ENCODE data around the gene CCDC187. TPM values are rescaled to one million over a fixed set of nuclear protein-coding genes. Genes with fewer than 3 reads are reported as not detected.
"Not testable (repeated sequence)": the region's sequence is repeated elsewhere in the genome, so short reads cannot be mapped to it uniquely, and the experiment has no call there.

The CCDC187 gene
- polyA plus RNA-seq, 3 donors: 2.7 to 4.6 (median 3.6) TPM

DNA sequence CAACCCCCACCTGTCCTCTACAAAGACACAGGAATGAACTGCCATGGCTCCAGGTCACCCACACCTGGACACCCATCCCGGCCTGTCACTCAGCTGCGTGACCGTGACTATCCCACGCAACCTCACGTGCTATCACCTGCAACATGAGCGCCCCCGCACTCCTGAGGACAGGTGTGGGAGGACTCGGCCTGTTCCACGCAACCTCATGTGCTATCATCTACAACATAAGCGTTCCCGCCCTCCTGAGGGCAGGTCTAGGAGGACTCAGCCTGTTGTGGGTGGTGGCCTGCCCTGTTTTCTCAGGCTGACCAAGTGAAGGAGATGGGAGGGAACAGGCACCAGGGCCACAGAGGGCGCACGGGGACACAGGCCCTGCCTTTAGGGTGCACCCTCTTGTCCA is 62.4 kb downstream of the CCDC187 start:
- no peak for DNase-seq

DNA sequence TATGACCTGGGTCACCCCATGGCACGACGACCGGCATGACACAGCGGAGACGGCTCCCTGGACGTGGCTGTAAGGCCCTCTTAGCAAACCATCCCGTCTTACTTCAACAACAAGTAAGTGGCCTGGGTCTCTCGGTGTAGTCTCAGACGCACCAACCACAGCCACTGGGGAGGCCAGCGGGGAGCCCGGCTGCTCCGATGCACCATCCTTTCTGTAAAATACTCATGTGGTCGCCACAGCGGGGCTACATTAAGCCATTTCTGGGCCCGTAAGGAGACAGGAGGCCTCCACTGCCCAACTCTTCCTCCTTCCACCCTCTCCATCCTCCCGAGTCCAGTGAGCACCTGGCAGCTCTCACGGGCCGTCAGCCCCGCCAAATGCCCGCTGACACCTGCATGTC is 63.0 kb downstream of the CCDC187 start:
- no peak for DNase-seq

DNA sequence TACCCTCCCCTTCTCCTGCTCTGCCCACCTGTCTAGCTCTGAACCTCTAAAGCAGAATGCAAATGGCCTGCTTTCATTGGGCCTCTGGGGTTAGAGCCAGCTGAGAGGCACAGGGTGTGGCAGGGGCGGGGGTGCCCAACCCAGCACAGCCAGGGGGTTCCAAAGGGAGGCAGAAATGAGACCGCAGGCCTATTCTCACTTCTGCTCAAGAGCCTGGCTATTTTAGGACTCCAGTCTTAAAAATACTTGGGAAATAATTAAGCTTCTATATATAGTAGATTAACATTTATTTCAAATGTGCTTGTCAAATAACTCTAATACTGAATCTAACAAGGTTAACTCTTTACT is 63.9 kb downstream of the CCDC187 start:
- DNase-seq: no peak

DNA sequence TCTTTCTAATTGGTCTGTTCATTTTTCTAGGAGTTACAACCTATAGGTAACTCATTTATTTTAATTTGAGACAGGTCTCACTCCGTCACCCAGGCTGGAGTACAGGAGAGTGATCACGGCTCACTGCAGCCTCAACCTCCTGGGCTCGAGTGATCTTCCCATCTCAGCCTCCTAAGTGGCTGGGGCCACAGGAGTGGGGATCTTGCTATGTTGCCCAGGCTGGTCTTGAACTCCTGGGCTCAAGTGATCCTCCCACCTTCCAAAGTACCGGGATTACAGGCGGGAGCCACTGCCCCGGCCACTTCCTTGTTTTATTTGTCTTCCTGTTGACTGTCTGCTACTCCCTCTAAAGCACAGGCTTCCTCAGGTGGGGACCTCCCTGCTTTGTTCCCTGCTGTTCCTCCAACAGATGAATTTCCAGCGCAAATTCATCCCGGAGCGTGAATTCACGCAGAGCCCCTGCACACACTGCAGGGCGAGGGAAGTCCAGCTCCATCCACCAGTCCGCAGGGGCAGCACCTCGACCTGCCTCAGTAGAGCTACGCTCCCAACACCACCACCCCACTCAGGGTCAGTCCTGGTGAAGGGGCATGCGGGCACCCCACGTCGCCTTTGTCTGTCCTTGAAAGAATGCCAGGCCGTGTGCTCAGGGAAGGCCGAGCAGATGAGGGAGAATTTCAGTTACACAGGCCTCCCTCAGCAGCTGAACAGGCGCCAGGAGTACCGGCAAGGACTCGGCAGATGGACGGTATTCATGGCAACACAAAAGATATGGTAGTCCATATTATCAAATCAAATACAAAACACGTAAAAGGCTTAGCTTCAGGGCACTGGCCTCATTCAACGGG is 64.5 kb downstream of the CCDC187 start:
- DNase-seq: no peak

DNA sequence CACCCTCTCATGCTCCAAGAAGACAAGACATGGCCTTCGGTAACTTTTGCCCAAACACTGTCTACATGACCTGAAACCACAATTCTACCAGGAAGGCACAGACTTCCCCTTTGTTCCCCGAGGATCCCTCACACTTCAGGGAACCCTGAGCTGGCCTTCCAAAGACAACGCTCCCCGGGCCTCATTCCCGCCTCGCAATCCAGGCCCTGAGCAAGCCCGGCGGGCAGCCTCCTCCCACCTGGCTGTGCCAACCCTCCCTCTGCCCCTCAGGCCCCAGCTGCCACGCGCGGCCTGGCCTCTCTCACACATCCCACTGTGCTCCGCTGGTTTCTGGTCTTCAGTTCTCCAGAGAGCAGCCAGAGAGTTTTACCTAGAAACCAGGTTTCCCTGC is 65.6 kb downstream of the CCDC187 start:
- no peak for DNase-seq

DNA sequence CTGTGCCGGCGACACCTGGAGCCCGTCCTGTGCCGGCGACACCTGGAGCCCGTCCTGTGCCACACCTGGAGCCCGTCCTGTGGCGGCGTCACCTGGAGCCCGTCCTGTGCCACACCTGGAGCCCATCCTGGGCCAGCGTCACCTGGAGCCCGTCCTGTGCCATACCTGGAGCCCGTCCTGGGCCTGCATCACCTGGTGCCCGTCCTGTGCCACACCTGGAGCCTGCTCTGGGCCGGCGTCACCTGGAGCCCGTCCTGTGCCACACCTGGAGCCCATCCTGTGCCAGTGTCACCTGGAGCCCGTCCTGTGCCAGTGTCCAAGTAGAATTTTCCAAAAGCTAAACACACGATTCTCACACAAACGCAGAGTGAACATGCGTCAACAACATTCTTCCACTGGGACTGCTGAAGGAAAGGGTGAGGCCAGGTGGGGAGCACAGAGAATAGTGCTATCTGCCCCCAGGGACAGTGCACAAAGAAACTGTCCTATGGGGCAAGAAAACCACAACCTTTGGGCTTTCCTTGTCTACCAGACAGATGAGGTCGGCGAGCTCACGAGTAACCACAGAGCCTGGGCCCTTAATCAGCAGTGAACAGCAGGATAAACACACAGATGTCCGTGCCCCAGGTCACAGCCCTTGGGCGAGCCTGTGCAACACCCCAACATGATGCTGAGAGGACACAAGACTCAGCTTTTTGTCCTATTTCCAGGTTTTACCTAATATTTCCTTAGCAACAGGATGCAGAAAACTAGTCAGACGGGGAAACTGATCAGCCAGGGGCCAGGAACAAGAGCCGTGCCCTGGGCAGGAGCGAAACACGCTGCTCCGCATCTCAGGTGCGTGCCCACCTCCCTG is 66.2 kb downstream of the CCDC187 start:
- no peak for DNase-seq

DNA sequence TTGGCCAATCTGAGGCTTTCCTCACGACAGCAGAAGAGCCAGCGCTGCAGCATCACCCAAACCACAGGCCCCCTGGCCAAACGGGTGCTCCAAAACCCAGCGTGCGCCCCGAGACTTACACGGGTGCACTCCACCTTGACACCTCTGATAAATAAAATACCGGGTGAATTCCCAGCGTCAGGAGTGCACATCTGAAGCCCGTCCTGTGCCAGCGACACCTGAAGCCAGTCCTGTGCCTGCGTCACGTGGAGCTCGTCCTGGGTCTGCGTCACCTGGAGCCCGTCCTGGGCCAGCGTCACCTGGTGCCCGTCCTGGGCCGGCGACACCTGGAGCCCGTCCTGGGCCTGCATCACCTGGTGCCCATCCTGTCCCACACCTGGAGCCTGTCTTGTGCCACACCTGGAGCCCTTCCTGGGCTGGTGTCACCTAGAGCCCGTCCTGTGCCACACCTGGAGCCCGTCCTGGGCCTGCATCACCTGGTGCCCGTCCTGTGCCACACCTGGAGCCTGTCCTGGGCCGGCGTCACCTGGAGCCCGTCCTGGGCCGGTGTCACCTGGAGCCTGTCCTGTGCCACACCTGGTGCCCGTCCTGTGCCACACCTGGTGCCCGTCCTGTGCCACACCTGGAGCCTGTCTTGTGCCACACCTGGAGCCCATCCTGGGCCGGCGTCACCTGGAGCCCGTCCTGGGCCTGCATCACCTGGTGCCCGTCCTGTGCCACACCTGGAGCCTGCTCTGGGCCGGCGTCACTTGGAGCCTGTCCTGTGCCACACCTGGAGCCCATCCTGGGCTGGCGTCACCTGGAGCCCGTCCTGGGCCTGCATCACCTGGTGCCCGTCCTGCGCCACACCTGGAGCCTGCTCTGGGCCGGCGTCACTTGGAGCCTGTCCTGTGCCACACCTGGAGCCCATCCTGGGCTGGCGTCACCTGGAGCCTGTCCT is 67.2 kb downstream of the CCDC187 start:
- not testable (repeated sequence) for DNase-seq

DNA sequence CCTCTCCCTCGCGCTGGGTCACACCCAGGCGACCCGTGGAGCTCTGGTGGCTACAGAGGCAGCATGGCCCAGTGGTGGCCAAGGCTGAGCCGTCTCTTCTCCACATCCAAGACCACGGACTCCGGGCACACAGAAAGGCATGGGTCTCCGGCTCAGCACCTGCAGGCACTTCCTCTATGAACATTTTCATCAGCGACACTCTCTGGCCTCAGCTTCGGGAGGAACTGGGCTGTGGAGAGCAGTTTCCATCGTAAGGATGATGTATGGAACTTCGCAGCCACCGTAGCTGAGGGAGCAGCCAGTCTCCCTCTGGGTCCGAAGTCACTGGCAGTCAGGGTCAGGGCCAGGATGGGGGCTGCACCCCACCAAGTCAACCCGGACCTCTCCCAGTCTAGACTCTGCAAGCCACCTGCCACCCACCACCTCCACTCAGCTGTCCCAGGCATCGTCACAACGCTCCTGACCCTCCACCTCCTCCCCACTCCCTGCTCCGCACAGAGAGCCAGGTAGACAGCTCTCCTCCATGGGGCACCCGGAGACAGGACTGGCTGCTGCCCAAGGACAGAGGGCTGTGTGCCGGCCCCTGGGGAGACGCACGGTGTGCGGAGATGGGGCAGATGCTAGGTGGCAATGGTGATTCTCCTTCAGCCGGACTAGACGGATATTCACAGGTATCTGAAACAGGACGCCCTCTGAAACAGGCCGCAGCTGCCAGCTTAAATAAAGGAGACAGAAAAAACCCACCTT is 68.0 kb downstream of the CCDC187 start:
- DNase-seq: no peak

DNA sequence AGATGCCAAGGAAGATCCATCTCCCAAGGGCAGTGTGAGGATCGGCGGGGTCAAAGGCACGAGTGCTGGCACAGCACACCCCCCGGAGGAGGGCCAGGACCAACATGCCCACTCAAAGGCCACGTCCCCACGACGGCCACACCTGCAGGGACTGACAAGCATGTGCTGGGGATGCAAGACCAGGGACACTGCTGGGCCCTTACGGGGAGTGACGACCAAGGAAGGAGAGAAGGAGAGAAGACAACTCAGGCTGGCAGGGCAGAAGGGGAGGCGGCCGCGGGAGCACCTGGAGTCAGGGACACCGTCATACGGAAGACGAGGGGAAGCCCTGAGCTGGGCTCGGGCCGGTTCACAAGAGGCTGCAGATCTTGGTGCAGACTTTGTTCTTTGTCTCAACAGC is 68.7 kb downstream of the CCDC187 start:
- DNase-seq: no peak

DNA sequence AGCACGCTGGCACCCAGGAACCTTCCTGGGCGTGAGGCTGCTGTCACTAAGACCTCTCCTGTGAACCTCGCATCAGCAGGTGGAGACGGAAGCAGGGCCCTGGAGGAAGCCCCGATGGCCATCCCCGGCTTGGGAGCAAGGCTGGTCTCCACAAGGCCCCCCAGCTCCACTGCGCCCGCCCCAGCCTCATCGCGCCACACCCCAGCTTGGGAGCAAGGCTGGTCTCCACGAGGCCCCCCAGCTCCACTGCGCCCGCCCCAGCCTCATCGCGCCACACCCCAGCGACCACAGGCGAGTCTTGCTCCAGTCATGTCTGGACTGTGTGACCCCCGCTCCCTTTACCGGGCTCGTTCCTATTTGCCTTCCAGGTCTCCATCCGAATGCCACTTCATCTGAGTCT is 69.3 kb downstream of the CCDC187 start:
- DNase-seq: no peak

DNA sequence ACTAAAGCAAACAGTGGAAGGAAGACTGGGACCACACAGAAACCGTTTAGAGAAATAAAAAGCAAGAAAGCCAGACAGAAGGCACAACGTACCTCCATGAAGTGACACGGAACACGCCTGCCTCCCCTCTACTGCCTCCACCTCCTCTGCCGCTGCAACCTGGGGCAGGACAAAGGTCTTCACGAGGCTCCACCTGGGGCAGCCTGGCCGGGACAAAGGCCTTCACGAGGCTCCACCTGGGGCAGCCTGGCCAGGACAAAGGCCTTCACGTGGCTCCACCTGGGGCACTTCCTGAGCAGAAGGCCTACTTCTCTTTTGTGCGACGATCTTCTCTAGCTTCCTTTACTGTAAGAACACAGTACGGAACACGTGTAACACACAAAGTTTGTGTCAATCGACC is 70.0 kb downstream of the CCDC187 start:
- DNase-seq: no peak

DNA sequence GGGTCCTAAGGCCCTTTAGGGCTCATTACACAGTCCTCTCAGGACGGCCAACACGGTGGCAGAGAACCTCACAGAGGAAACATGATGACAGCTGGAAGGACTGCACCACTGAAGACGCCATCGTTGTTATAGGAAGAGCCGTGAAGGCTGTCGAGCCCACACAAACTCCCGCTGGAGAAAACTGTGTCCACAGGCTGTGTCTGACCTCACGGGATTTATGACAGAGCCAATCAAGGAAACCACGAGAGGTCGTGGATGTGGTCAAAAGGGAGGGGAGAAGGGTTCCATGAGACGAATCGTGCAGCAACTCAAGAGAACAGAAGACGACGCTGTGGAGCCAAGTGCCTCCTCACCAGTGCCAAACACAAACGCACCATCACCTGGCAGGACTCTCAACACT is 70.5 kb downstream of the CCDC187 start:
- no peak for DNase-seq

DNA sequence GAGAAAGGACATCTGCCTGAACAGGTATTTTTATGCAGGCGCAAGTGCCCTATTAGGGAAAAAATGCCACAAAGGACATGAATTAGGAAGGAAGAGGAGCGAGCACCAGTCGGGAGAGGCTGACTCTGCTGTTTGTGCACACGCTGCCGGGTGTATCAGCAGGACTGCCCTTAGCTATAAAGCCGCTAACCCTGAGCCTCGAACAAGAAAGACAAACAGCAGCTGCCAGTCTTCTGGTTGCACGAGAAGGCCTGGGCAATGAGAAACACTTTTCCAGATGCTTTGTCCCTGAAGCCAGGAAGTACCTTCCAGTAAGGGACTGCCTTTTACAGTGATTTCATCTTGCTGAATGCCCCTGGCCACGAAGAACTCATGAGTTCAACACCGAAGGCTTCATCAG is 70.9 kb downstream of the CCDC187 start:
- no peak for DNase-seq

DNA sequence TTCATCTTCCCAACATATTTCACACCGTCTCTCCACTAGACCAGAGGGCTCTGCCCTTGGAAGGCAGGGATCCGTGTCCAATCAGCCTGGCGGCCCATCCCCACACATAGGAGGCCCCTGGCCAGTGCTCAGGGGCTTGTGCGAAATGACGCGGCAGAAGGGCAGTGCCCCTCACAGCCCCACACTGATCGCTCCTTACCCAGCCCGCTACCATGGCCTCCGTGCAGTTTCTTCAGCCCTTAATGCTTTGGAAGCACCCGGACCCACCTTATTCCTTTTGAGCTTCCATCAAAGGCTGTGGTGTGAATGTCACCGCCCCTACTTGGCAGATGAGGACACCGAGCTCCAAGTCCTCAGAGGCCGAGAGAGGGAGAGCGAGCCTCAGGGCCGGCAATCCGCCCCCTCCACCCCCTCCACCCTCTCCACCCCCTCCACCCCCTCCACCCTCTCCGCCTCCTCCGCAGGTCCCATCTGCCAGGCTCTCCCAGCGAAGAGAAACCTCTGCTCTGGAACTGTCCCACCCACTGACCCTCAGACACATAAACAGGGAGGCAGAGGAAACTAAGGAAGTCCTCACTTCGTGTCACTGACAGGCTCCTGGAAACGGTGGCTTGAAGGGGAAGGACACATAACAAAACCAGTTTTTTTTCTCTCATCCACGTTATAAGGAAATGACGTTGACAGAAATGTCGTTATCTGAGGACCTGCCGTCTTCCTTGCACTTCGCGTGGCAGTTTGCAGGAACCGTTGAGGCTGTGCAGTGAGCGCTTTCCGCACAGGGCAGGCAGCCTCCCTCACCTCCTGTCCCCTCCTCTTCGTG is 72.2 kb downstream of the CCDC187 start:
- no peak for DNase-seq

DNA sequence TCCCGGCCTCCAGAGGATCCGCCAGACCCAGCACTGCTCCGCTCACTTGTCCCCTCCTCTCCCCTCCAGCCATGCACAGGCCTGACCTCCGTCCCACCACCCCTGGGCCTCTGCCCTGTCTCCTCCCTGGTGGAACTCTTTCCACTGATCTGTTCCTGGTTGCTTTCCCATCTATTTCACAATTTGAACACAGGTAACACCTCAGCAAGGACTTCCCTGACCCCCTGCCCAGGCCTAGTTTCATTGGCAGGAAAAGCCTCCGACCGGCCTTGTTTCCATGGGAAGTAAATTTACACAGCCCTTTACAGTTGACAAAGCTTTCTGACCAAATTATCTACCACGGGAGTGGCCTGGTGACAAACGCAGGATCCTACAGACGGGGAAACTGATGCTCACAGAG is 73.1 kb downstream of the CCDC187 start:
- no peak for DNase-seq

DNA sequence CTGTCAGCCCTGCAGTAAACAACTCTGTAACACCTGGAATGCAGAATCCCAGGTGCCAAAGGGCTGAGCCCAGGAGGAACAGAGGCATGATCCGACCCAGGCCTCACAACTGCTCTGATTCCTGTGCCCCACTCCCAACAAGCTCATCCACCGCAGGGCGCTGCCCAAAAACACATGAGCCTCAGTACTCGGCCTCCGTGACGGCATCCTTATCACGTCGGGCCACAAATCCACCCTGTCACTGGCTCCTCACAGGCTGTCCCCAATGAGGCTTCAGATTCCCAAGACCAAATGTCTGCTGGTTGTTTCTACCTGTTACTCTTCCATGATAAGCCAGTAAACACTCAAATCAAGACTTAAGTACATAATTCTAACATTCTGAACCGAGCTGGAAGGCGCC is 73.5 kb downstream of the CCDC187 start:
- DNase-seq: no peak

DNA sequence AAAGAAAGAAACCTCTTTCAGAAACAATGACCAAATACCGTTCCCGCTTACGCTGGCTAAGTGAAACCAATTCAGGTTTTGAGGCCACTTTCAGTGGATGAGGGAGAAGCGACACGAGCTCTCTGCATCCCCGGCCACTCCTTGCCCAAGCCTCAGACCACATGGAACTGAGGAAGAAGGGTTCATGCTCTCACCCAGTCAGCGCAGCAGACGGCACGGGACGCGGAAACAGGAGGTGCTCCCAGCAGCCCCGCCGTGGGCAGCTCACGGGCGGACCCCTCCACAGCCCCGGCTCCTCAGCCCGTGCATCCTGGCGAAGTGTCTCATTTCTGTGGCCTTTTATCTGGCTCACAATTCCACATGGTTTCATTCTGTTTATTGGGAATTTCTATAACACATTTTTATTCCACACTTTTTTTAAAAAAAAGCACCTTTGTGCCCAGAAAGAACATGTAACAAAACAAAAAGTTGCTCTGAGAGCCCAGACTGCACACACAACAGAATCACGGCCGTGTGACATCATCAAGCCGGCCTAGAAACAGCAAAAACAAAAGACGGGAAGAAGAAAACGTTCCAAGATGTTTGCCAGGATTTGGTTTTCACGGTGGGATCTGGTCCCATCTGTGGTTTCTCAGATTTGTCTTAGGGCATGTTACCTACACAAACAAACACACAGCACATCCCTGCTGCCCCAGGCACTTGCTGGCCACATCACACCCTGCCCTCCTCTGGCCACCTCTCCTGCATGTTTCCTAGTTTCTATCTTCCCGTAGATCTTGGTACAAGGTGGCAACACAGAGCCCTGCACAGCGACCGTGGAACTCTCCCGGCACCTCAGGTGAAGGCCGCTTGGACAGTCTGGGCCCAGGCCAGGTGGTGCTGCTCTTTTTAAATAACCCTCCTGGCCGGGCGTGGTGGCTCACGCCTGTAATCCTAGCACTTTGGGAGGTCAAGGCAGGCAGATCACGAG is 74.5 kb downstream of the CCDC187 start:
- no peak for DNase-seq

DNA sequence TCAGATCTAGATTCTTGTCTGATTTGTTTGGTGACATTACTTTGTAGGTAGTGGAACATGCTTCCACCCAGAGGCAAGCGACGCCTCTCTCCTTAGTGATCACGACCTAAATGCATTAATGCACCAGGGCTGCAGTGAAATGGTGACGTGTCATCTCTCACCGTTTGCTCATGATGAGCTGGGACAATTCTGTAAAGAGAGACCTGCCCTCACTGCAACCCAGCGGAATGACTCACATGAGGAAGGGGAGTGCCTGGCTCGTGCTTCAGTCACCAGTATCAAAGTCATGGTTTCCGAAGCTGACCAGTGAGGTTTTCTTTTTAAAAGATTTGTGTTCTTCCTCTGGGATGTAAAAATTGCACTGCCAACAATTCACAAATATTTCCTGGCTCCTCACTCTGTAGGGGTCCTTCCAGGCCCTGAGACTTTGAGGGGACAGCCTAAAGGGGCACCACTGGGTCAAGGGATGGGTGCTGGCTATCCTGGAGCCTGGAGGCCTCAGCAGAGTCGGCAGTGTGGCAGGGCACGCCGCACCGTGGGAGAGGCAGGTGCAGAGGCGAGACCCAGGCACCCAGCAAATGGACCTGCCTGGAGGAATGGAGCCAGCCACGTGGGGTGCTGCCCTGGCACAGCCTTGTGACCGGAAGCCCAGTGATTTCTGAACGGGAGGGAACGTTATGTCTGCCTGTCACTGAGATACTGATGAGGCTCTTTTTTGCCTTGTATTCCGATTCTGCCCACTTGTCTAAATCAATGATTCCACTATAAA is 75.6 kb downstream of the CCDC187 start:
- no peak for DNase-seq

All from renal pelvis (tissue), 4 donors.